ENCODE results near the gene SH3GLB2.

SH3GLB2 gene

GRCh38 chr9:129027685-129028191 lies 393 bp downstream of the SH3GLB2 start:
- no peak for DNase-seq (ENCODE audit: low read depth)
- TF ChIP-seq CTCF (IDR thresholded peaks at IDR 0.05; ENCODE audit: low read depth, low read length, missing control alignments): no peak
- peak overlapping the region; percentile 87 for H3K4me3 ChIP-seq (ENCODE audit: low read depth, low read length)

- DNase-seq (ENCODE audit: low read depth): no peak
- H3K4me3 ChIP-seq (ENCODE audit: low read depth, low read length): peak overlapping the region; percentile 87
- no peak for TF ChIP-seq CTCF (IDR thresholded peaks at IDR 0.05; ENCODE audit: low read depth, low read length, missing control alignments)
Measured at GRCh38 chr9:129027224-129027684, 877 bp downstream of the SH3GLB2 start.

GRCh38 chr9:129026442-129027223 lies 1.5 kb downstream of the SH3GLB2 start:
- no peak for TF ChIP-seq CTCF (IDR thresholded peaks at IDR 0.05; ENCODE audit: low read depth, low read length, missing control alignments)
- H3K4me3 ChIP-seq (ENCODE audit: low read depth, low read length): peak overlapping the region; percentile 87
- DNase-seq (ENCODE audit: low read depth): no peak

GRCh38 chr9:129023908-129024233 lies 4.3 kb downstream of the SH3GLB2 start:
- H3K4me3 ChIP-seq (ENCODE audit: low read depth, low read length): no peak overlapping the region
- no peak for DNase-seq (ENCODE audit: low read depth)
- no peak for TF ChIP-seq CTCF (IDR thresholded peaks at IDR 0.05; ENCODE audit: low read depth, low read length, missing control alignments)

GRCh38 chr9:129023036-129023907 lies 4.9 kb downstream of the SH3GLB2 start:
- TF ChIP-seq CTCF (IDR thresholded peaks at IDR 0.05; ENCODE audit: low read depth, low read length, missing control alignments): no peak
- H3K4me3 ChIP-seq (ENCODE audit: low read depth, low read length): no peak overlapping the region
- no peak for DNase-seq (ENCODE audit: low read depth)

GRCh38 chr9:129022037-129022436 lies 6.1 kb downstream of the SH3GLB2 start:
- no peak for TF ChIP-seq CTCF (IDR thresholded peaks at IDR 0.05; ENCODE audit: low read depth, low read length, missing control alignments)
- H3K4me3 ChIP-seq (ENCODE audit: low read depth, low read length): no peak overlapping the region
- no peak for DNase-seq (ENCODE audit: low read depth)

All from GM12864 (cell line).